Common myeloid progenitor, CD34-positive (primary cell): ENCODE measurements around the gene GATAD2A.

Source experiments
- CTCF ChIA-PET: fragments of 350-600 bp; sonication (Branson Sonifier 250); formaldehyde crosslinking; loops from one replicate; lab custom pipeline; 2021; ENCODE audit warnings: antibody characterized with exemption; lab: Charles Lee
- POLR2A ChIA-PET: fragments of 350-600 bp; sonication (Branson Sonifier 250); formaldehyde crosslinking; loops from one replicate; lab custom pipeline; 2021; ENCODE audit warnings: antibody characterized with exemption; lab: Charles Lee
- DNase-seq, 3 donors: peaks; one replicate each; pipeline versions ENCODE4 v3.0.0 to v3.0.0-alpha.2; 2013
- H3K27ac ChIP-seq, 2 experiments: 1 replicate in 1 of 2; 2 replicates in 1 of 2; pipeline ENCODE4 v1.7.0; 2013; ENCODE audit warnings: inconsistent platforms in 2 of 2, low read length in 2 of 2, mild to moderate bottlenecking in 2 of 2, low read depth in 1 of 2, moderate library complexity in 1 of 2; ENCODE audit not compliant: severe bottlenecking in 2 of 2, insufficient read depth in 1 of 2, poor library complexity in 1 of 2
- H3K27me3 ChIP-seq, 5 experiments: replicated peaks in 2 of 5; 1 replicate in 3 of 5; 2 replicates in 2 of 5; pipeline versions ENCODE4 v1.6.1 to v1.7.0; 2013; ENCODE audit warnings: low read length in 4 of 5, mild to moderate bottlenecking in 2 of 5, moderate library complexity in 2 of 5, inconsistent platforms in 1 of 5; ENCODE audit not compliant: insufficient read depth in 5 of 5, control insufficient read depth in 4 of 5
- H3K36me3 ChIP-seq, 4 experiments: 1 replicate in 2 of 4; 2 replicates in 2 of 4; pipeline versions ENCODE4 v1.6.1 to v1.7.0; 2013; ENCODE audit warnings: low read length in 3 of 4, control low read depth in 1 of 4, mild to moderate bottlenecking in 1 of 4; ENCODE audit not compliant: control insufficient read depth in 4 of 4, insufficient read depth in 4 of 4
- H3K4me1 ChIP-seq, 4 experiments: 1 replicate in 3 of 4; 2 replicates in 1 of 4; pipeline versions ENCODE4 v1.6.1 to v1.7.1; 2013; ENCODE audit warnings: low read length in 3 of 4, mild to moderate bottlenecking in 3 of 4, control low read depth in 1 of 4, inconsistent platforms in 1 of 4, moderate library complexity in 1 of 4; ENCODE audit not compliant: control insufficient read depth in 4 of 4, insufficient read depth in 4 of 4; ENCODE audit errors: control extremely low read depth in 1 of 4
- H3K4me3 ChIP-seq, 7 experiments: 1 replicate in 4 of 7; 2 replicates in 3 of 7; pipeline versions ENCODE4 v1.5.1 to v1.7.0; 2013; ENCODE audit warnings: mild to moderate bottlenecking in 7 of 7, low read length in 6 of 7, moderate library complexity in 6 of 7, inconsistent platforms in 2 of 7, low read depth in 2 of 7, control low read depth in 1 of 7; ENCODE audit not compliant: insufficient read depth in 4 of 7, control insufficient read depth in 1 of 7; ENCODE audit errors: extremely low read depth in 1 of 7
- H3K9me3 ChIP-seq, 5 experiments: 1 replicate in 4 of 5; 2 replicates in 1 of 5; pipeline versions ENCODE4 v1.6.1 to v1.7.1; 2013; ENCODE audit warnings: low read length in 4 of 5, mild to moderate bottlenecking in 2 of 5, inconsistent platforms in 1 of 5, low read depth in 1 of 5, moderate library complexity in 1 of 5; ENCODE audit not compliant: control insufficient read depth in 4 of 5, insufficient read depth in 2 of 5; ENCODE audit errors: control extremely low read depth in 1 of 5
- WGBS: methylation state at CpG from one replicate; pipeline ENCODE4 v1.1.5; 2013; ENCODE audit not compliant: insufficient coverage; 5-methylcytosine and 5-hydroxymethylcytosine counted together

GATAD2A gene

GRCh38 chr19:19422156-19422555, 16.7 kb downstream of the GATAD2A start:
- WGBS = 100% methylated on average over 3 of the region's 5 CpGs
- no peak overlapping the region for H3K27ac ChIP-seq

GRCh38 chr19:19423322-19423721, 17.8 kb downstream of the GATAD2A start:
- Histone ChIP-seq H3K36me3 (peaks cover 0 to 23% (median 0%) of the 10 kb centered on the region in 4 experiments), H3K9me3 (no peaks in the 10 kb centered on the region), H3K27me3 (no peaks in the 10 kb centered on the region), H3K4me3 (no peak overlapping the region), H3K27ac (peak overlapping the region in 1 of 2 experiments; percentile 0), H3K4me1 (peaks cover under 1 to 36% (median 27%) of the 10 kb centered on the region in 4 experiments)
- ChIA-PET CTCF (interaction anchor here (1.5 to 1.8 kb wide), 2 partner anchors 11 to 15 kb away, joined by 3 to 4 read pairs; no protein-coding TSS in a partner anchor), POLR2A (no interaction called here)
- 100% methylated on average over 5 of the region's 8 CpGs for WGBS
- no peak for DNase-seq

More at GRCh38 chr19:19422156-19422555, 16.7 kb downstream of the GATAD2A start:
- ChIA-PET POLR2A (no interaction called here), CTCF (no interaction called here)
- H3K9me3 ChIP-seq = no peaks in the 10 kb centered on the region
- no peaks in the 10 kb centered on the region for H3K27me3 ChIP-seq
- H3K4me3 ChIP-seq = no peak overlapping the region
- H3K4me1 ChIP-seq = peaks cover 3 to 37% (median 30%) of the 10 kb centered on the region in 4 experiments
- H3K36me3 ChIP-seq = peaks cover 0 to 22% (median 0%) of the 10 kb centered on the region in 4 experiments
- DNase-seq = no peak

DNA sequence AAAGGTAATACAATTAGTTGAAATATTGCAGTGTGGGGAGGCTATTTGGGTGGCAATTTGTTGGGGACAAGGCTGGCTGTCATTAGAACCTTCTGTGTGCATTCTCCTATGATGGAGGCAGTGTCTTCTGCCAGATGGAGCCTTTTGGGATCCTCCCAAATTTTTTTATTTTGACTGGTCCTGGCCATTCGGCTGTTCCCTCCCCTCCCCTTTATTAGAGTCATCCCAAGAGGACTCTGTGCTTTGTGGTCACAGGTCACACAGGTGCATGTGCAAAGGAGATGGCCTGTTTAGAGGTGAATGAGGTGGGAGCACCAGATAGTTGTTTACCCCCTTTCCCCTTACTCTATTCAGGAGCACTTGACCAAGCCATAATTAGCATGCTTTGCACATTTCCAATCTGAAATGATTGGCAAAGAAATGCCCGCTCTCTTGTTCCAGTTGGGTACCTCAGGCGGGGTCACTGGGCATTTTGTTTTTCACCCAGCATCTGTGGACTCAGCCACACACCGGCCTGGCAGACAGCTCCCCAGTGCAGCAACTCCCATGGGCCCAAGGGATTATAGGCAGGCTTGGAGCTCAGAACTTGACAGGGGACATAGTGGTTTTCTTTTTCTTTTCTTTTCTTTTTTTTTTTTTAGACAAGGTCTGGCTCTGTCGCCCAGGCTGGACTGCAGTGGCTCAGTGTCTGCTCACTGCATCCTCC, 19.8 kb downstream of the GATAD2A start:
- H3K4me3 ChIP-seq = no peak overlapping the region
- H3K4me1 ChIP-seq = peaks cover 0 to 29% (median 17%) of the 10 kb centered on the region in 4 experiments
- ChIA-PET POLR2A (interaction anchor here (1.0 kb wide), 2 partner anchors 11 to 17 kb away, joined by 3 read pairs; no protein-coding TSS in a partner anchor), CTCF (interaction anchor here (1.0 to 3.4 kb wide), 7 partner anchors 8 to 64 kb away, joined by 3 to 14 read pairs (median 3); no protein-coding TSS in a partner anchor)
- WGBS = 100% methylated on average over 3 of the region's 5 CpGs
- H3K27me3 ChIP-seq = no peaks in the 10 kb centered on the region
- H3K9me3 ChIP-seq = no peaks in the 10 kb centered on the region
- H3K36me3 ChIP-seq = peaks cover 0 to 33% (median 3%) of the 10 kb centered on the region in 4 experiments
- no peak for DNase-seq
- no peak overlapping the region for H3K27ac ChIP-seq

GRCh38 chr19:19426216-19426615, 20.7 kb downstream of the GATAD2A start:
- no peak for DNase-seq
- Histone ChIP-seq H3K4me1 (peaks cover 0 to 22% (median 10%) of the 10 kb centered on the region in 4 experiments), H3K27ac (no peak overlapping the region), H3K27me3 (no peaks in the 10 kb centered on the region), H3K36me3 (peaks cover 0 to 30% (median 3%) of the 10 kb centered on the region in 4 experiments), H3K9me3 (no peaks in the 10 kb centered on the region), H3K4me3 (no peak overlapping the region)
- ChIA-PET POLR2A (interaction anchor here (1.0 kb wide), 2 partner anchors 10 to 16 kb away, joined by 3 read pairs; no protein-coding TSS in a partner anchor), CTCF (interaction anchor here (1.0 to 3.4 kb wide), 6 partner anchors 9 to 63 kb away, joined by 3 to 14 read pairs (median 3); no protein-coding TSS in a partner anchor)
- WGBS = 97% methylated on average over 3 of the region's 6 CpGs

- POLR2A ChIA-PET = no interaction called here
- no peak overlapping the region for H3K27ac ChIP-seq
- peaks cover 0 to 28% (median 3%) of the 10 kb centered on the region in 4 experiments for H3K36me3 ChIP-seq
- WGBS = 100% methylated on average over 3 of the region's 4 CpGs
- peaks cover 0 to 19% (median 6%) of the 10 kb centered on the region in 4 experiments for H3K4me1 ChIP-seq
- no peaks in the 10 kb centered on the region for H3K9me3 ChIP-seq
- H3K27me3 ChIP-seq = no peaks in the 10 kb centered on the region
- no peak for DNase-seq
- H3K4me3 ChIP-seq = no peak overlapping the region
- CTCF ChIA-PET = interaction anchor here (0.7 to 3.4 kb wide), 6 partner anchors 10 to 64 kb away, joined by 3 to 14 read pairs (median 3); no protein-coding TSS in a partner anchor
Observed at GRCh38 chr19:19426799-19427198, 21.3 kb downstream of the GATAD2A start.

DNA sequence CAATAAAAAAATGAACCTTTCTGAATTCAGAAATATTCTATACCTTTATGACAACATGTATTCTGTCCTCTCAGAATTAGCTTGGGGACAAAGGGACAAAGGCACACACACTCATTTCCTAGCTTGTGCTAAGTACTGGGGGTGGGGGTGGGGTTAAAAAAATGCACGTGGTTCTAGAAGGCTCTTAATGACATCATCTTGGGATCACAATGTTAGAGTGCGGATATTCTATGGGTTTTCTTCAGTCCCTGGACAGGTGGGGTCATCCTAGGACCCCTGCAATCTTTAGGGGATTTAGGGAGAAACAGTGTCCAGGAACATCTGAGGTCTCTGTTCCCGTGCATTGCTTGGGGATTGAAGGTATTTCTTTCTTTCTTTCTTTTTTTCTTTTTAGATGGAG, 21.8 kb downstream of the GATAD2A start:
- peaks cover 0 to 19% (median 6%) of the 10 kb centered on the region in 4 experiments for H3K4me1 ChIP-seq
- no peaks in the 10 kb centered on the region for H3K9me3 ChIP-seq
- WGBS = 100% methylated on average over 2 of the region's 3 CpGs
- ChIA-PET POLR2A (no interaction called here), CTCF (interaction anchor here (0.7 to 3.4 kb wide), 3 partner anchors 10 to 63 kb away, joined by 3 to 14 read pairs (median 6); no protein-coding TSS in a partner anchor)
- H3K4me3 ChIP-seq = no peak overlapping the region
- H3K36me3 ChIP-seq = peaks cover 0 to 23% (median 3%) of the 10 kb centered on the region in 4 experiments
- DNase-seq = no peak
- no peaks in the 10 kb centered on the region for H3K27me3 ChIP-seq
- H3K27ac ChIP-seq = no peak overlapping the region
